ENCODE measurements around the gene CCDC54. TPM values are rescaled to one million over a fixed set of nuclear protein-coding genes. Genes with fewer than 3 reads are reported as not detected.

The CCDC54 gene
- total RNA-seq, 6 experiments from 2014 or later = not detected

- Histone ChIP-seq H3K27ac (no peak overlapping the region), H3K4me1 (no peaks in the 10 kb centered on the region), H3K9me3 (no peaks in the 10 kb centered on the region), H3K36me3 (no peaks in the 10 kb centered on the region), H3K4me3 (no peak overlapping the region), H3K27me3 (no peaks in the 10 kb centered on the region)
- 87% methylated on average over 6 of the region's 6 CpGs for whole genome bisulfite sequencing (ENCODE audit: insufficient coverage, low coverage, low lambda C conversion rate, missing lambda C conversion rate)
- ATAC-seq (no peak), DNase-seq (no peak)
- TF ChIP-seq CTCF (IDR thresholded peaks at IDR 0.05) (no peak), POLR2A (IDR thresholded peaks at IDR 0.05) (no peak)
- intact Hi-C loops (cut with DNase I) = no loop called here
Measured at GRCh38 chr3:107413264-107413663, 36.0 kb downstream of the CCDC54 start.

- Histone ChIP-seq H3K4me3 (no peak overlapping the region), H3K27me3 (no peaks in the 10 kb centered on the region), H3K4me1 (no peaks in the 10 kb centered on the region), H3K9me3 (no peaks in the 10 kb centered on the region), H3K36me3 (no peaks in the 10 kb centered on the region), H3K27ac (no peak overlapping the region)
- 92% methylated on average over 1 of the region's 1 CpG for WGBS (ENCODE audit: insufficient coverage, low coverage, low lambda C conversion rate, missing lambda C conversion rate)
- intact Hi-C loops (cut with DNase I) = no loop called here
- no peak for TF ChIP-seq POLR2A (IDR thresholded peaks at IDR 0.05)
- TF ChIP-seq CTCF (IDR thresholded peaks at IDR 0.05) = no peak
- ATAC-seq (no peak), DNase-seq (no peak)
Measured at GRCh38 chr3:107414325-107414964, 37.2 kb downstream of the CCDC54 start.

- WGBS (ENCODE audit: insufficient coverage, low coverage, low lambda C conversion rate, missing lambda C conversion rate) = 78% methylated on average over 3 of the region's 3 CpGs
- ATAC-seq (no peak), DNase-seq (no peak)
- Histone ChIP-seq H3K4me1 (no peaks in the 10 kb centered on the region), H3K36me3 (no peaks in the 10 kb centered on the region), H3K4me3 (no peak overlapping the region), H3K27ac (no peak overlapping the region), H3K27me3 (no peaks in the 10 kb centered on the region), H3K9me3 (no peaks in the 10 kb centered on the region)
- no peak for TF ChIP-seq CTCF (IDR thresholded peaks at IDR 0.05)
- TF ChIP-seq POLR2A (IDR thresholded peaks at IDR 0.05) = no peak
- intact Hi-C loops (cut with DNase I) = no loop called here
Measured at GRCh38 chr3:107416138-107416537, 38.9 kb downstream of the CCDC54 start.

- Histone ChIP-seq H3K27ac (no peak overlapping the region), H3K36me3 (no peaks in the 10 kb centered on the region), H3K27me3 (no peaks in the 10 kb centered on the region), H3K4me1 (no peaks in the 10 kb centered on the region), H3K9me3 (no peaks in the 10 kb centered on the region), H3K4me3 (no peak overlapping the region)
- intact Hi-C loops (cut with DNase I) = no loop called here
- TF ChIP-seq CTCF (IDR thresholded peaks at IDR 0.05) = no peak
- no peak for TF ChIP-seq POLR2A (IDR thresholded peaks at IDR 0.05)
- no peak for ATAC-seq
- no peak for DNase-seq
Measured at GRCh38 chr3:107416886-107417285, 39.6 kb downstream of the CCDC54 start.
